Breast epithelium (tissue), 4 donors: ENCODE data around the gene CAMSAP1. TPM values are rescaled to one million over a fixed set of nuclear protein-coding genes. Genes with fewer than 3 reads are reported as not detected.

Experiments used
- DNase-seq, 2 donors: peaks; one replicate each; pipeline ENCODE4 v3.0.0-alpha.2; 2019; ENCODE audit warnings: low spot score in 2 of 2
- H3K27ac ChIP-seq, 2 donors: fragments of 200-600 bp; sonication (generic) in 1 of 2; one replicate each; pipeline ENCODE4 v1.5.1; 2016 to 2019; ENCODE audit warnings: mild to moderate bottlenecking in 1 of 2
- H3K27me3 ChIP-seq, 2 donors: fragments of 200-600 bp; sonication (generic) in 1 of 2; one replicate each; pipeline versions ENCODE4 v1.5.1 to v1.6.0; 2017 to 2019; ENCODE audit warnings: control low read depth in 1 of 2, mild to moderate bottlenecking in 1 of 2
- H3K36me3 ChIP-seq: fragments of 200-600 bp; one replicate; pipeline ENCODE4 v1.5.1; 2019
- H3K4me1 ChIP-seq, 2 donors: fragments of 200-600 bp; sonication (generic); one replicate each; pipeline ENCODE4 v1.5.1; 2016 to 2019; ENCODE audit warnings: control low read depth in 1 of 2
- H3K4me3 ChIP-seq, 3 donors: fragments of 200-600 bp; sonication (generic); 1 replicate in 2 of 3; 2 replicates in 1 of 3; pipeline ENCODE4 v1.5.1; 2016 to 2019; ENCODE audit warnings: mild to moderate bottlenecking in 3 of 3, moderate library complexity in 2 of 3
- H3K9me3 ChIP-seq, 2 donors: fragments of 200-600 bp; sonication (generic) in 1 of 2; one replicate each; pipeline ENCODE4 v1.5.1; 2016 to 2019; ENCODE audit warnings: control low read depth in 1 of 2
- POLR2A ChIP-seq: fragments of 450-650 bp; IDR thresholded peaks from one replicate; pipeline ENCODE4 v1.6.1; 2016; ENCODE audit warnings: antibody characterized with exemption, mild to moderate bottlenecking, moderate library complexity
- POLR2AphosphoS5 ChIP-seq, 3 donors: sonication (generic); formaldehyde crosslinking; IDR thresholded peaks; one replicate each; pipeline ENCODE4 v1.6.1; 2017; ENCODE audit warnings: antibody characterized with exemption in 3 of 3
- intact Hi-C: fragments of 100-400 bp; cut with DNase I; formaldehyde crosslinking; loops from one replicate; pipeline ENCODE4 v1.15.1; 2023; ENCODE audit warnings: low total_unique reads
- total RNA-seq, 3 donors: library from RNA; depleted of rRNA; stranded (reverse); fragments of >200 nt; gene quantifications; one replicate each; pipeline ENCODE4 v1.1.0, GENCODE V29; 2016
- TF ChIP-seq, protein P1 (sequence below), 3 donors: fragments of 450-650 bp; IDR thresholded peaks; one replicate each; pipeline ENCODE4 v1.5.1; 2016 to 2017; ENCODE audit warnings: antibody characterized with exemption in 3 of 3, mild to moderate bottlenecking in 3 of 3, moderate library complexity in 3 of 3

Gene CAMSAP1
- total RNA-seq, 3 donors from 2014 or later: 25.0 to 29.8 (median 29.0) TPM

DNA sequence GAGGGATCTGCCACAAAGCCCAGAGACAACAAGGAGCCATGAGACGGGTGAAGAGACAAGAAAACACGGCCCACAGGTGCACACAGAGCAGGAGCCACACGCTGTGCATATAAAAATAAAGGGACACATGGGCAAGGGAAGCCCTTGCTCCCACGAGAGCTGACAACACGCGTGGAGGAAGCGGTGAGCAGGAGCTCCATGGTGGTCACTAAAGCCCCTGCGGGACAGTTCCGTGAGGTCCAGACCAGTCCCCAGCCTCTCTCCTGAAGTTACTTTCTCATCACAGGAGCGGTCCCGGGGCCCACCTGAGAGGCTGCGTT lies 90.7 kb downstream of the CAMSAP1 start:
- DNase-seq: no peak
- TF ChIP-seq, protein P1, sequence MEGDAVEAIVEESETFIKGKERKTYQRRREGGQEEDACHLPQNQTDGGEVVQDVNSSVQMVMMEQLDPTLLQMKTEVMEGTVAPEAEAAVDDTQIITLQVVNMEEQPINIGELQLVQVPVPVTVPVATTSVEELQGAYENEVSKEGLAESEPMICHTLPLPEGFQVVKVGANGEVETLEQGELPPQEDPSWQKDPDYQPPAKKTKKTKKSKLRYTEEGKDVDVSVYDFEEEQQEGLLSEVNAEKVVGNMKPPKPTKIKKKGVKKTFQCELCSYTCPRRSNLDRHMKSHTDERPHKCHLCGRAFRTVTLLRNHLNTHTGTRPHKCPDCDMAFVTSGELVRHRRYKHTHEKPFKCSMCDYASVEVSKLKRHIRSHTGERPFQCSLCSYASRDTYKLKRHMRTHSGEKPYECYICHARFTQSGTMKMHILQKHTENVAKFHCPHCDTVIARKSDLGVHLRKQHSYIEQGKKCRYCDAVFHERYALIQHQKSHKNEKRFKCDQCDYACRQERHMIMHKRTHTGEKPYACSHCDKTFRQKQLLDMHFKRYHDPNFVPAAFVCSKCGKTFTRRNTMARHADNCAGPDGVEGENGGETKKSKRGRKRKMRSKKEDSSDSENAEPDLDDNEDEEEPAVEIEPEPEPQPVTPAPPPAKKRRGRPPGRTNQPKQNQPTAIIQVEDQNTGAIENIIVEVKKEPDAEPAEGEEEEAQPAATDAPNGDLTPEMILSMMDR (IDR thresholded peaks at IDR 0.05): no peak
- TF ChIP-seq POLR2AphosphoS5 (IDR thresholded peaks at IDR 0.05) (no peak), POLR2A (no peak)
- H3K4me3 ChIP-seq: no peak overlapping the region
- no peaks in the 10 kb centered on the region for H3K36me3 ChIP-seq
- intact Hi-C loops: no loop called here
- no peaks in the 10 kb centered on the region for H3K4me1 ChIP-seq
- no peak overlapping the region for H3K27ac ChIP-seq
- no peaks in the 10 kb centered on the region for H3K27me3 ChIP-seq
- no peaks in the 10 kb centered on the region for H3K9me3 ChIP-seq

DNA sequence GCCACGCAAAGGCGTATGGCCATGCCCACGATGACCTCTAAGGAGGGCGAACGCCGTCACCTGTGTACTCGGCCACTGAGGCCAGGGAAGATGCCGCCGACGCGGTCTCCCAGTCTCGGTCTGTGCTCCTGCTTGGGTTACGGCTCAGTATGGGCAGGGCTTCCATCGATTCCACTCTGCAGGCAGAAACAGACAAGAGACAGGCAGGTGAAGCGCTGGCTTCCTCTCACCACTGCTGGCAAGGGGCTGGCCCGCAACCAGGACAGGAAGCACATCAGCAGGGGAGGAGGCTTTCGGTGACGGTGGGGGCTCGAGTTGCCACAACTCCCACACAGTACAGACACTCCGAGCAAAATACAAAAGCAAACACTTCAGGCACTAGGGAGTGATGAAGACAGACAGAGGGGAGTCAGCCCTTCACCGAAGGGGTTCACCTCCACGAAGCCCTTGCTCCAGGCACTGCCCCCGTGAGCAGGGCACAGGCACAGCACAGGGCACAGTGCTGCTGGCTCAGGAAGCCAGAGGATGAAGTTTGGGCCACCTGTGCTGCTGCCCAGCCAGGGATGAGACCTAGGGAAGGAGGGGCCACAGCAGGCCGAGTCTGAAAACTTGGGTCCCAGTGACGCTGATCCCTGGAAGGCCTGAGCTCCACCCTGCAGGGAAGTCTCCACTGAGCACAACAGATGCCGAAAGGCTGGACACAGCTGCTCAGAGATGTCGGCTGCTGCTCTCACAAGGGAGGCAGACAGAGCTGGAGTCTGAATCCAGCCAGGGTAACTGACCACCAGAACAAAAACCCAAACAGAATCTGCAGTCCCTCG lies 91.3 kb downstream of the CAMSAP1 start:
- TF ChIP-seq POLR2A (no peak), POLR2AphosphoS5 (IDR thresholded peaks at IDR 0.05) (no peak)
- TF ChIP-seq, protein P1 (IDR thresholded peaks at IDR 0.05): no peak
- Histone ChIP-seq H3K4me1 (no peaks in the 10 kb centered on the region), H3K36me3 (no peaks in the 10 kb centered on the region), H3K27ac (no peak overlapping the region), H3K9me3 (no peaks in the 10 kb centered on the region), H3K27me3 (no peaks in the 10 kb centered on the region), H3K4me3 (no peak overlapping the region)
- DNase-seq: no peak
- intact Hi-C loops: no loop called here

DNA sequence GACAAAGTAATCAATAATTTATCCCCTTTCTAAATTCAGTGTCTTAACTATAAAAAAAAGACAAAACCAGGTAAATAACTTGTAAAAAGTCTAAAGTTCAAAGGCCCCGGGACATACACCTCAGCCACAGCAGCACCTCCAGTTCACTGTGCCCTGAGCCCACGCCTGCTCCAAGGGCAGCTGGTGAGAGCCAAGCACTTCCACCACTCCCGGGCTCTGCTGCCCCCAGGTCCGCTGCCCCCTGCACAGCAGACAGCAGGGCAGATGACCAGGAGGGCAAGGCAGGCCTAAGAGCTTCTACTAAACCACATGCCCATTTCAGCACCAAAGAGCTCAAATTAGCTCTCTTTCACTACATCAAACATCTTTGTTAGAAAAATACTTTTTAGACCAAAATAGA lies 91.9 kb downstream of the CAMSAP1 start:
- TF ChIP-seq POLR2AphosphoS5 (IDR thresholded peaks at IDR 0.05) (no peak), POLR2A (no peak)
- TF ChIP-seq, protein P1 (IDR thresholded peaks at IDR 0.05): no peak
- no peaks in the 10 kb centered on the region for H3K36me3 ChIP-seq
- intact Hi-C loops: no loop called here

DNA sequence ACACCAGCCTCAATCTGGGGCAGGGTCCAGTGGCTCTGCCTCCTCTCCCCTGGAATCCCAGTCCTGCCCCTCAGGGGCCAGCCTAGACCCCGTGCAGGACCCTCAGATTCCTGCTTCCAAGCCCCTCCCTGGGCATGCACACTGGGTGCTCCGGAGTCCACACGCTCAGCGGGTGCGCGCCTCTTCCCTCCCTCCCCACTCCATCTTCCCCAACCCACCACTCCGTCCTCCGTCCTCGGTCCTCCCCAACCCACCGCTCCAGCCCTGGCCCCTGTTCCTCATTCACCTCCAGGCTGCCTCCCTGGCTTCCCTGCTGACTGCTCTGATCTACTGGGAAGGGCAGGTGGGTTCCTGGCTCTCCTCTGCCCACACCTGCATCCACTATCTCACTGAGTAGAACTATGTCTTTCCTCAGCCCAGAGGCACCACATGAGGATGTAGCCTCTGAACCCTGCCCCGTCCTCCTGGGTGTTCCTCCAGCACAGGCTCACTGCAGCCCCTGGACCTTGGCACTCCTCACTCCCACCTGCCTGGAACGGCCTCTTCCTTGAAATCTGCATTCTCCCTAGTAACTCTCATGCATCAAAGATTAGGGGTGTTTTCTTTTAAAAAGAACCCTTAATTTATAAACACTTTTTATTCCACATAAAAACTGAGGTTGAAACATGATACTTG lies 92.8 kb downstream of the CAMSAP1 start:
- TF ChIP-seq, protein P1 (IDR thresholded peaks at IDR 0.05): no peak
- TF ChIP-seq POLR2A: no peak
- TF ChIP-seq POLR2AphosphoS5 (IDR thresholded peaks at IDR 0.05): no peak
- Histone ChIP-seq H3K4me1 (no peaks in the 10 kb centered on the region), H3K9me3 (no peaks in the 10 kb centered on the region), H3K4me3 (no peak overlapping the region), H3K27ac (no peak overlapping the region), H3K36me3 (no peaks in the 10 kb centered on the region), H3K27me3 (no peaks in the 10 kb centered on the region)
- intact Hi-C loops: no loop called here
- no peak for DNase-seq

More for the DNA sequence above, 91.9 kb downstream of the CAMSAP1 start:
- Histone ChIP-seq H3K27me3 (no peaks in the 10 kb centered on the region), H3K27ac (no peak overlapping the region), H3K4me1 (no peaks in the 10 kb centered on the region), H3K4me3 (no peak overlapping the region), H3K9me3 (no peaks in the 10 kb centered on the region)
- no peak for DNase-seq

DNA sequence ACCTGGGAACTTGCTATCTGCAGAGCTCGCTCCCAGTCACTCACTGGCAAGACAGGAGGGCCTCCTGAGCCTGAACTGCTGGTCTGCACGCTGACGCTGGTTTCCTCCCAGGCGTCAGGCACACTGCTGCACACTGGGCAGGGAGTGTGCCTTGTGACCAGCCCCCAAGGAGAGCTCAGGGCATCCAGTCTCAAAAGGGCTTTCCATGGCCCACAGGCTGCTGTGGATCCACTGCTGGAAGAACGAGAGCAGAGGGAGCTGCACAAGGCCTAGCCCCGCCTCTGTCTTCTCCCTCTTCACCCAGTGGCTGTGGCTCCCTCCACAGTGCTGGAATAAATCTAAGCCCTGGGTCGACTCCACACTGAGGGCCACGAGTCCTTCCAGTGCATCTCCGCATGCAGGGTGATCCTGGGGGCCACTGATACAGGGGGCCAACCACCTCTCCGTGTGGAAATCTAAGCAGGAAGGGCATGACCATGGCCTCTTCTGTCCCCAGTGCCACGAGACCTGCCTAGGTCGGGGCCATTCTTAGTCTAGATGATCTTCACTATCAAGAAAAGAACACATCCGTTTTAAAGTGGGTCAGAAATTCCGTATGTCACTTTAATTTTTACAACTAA lies 93.6 kb downstream of the CAMSAP1 start:
- intact Hi-C loops: no loop called here
- Histone ChIP-seq H3K9me3 (no peaks in the 10 kb centered on the region), H3K27me3 (no peaks in the 10 kb centered on the region), H3K36me3 (no peaks in the 10 kb centered on the region), H3K4me3 (no peak overlapping the region), H3K27ac (no peak overlapping the region), H3K4me1 (no peaks in the 10 kb centered on the region)
- peak in 1 of 2 donors; percentile 12 for DNase-seq
- TF ChIP-seq, protein P1 (IDR thresholded peaks at IDR 0.05): no peak
- TF ChIP-seq POLR2A: no peak
- no peak for TF ChIP-seq POLR2AphosphoS5 (IDR thresholded peaks at IDR 0.05)
